COLO829 (cell line): Measurements from ENCODE around the gene KIAA0319L.
"Not testable (repeated sequence)": the region's sequence is repeated elsewhere in the genome, so short reads cannot be mapped to it uniquely, and the experiment has no call there.

Experiments used
- DNase-seq: peaks from one replicate; pipeline ENCODE4 v3.0.0; 2012; ENCODE audit warnings: low spot score

Gene KIAA0319L

GRCh38 chr1:35581621-35582020 is 24.4 kb upstream of the KIAA0319L start:
- not testable (repeated sequence) for DNase-seq

GRCh38 chr1:35580949-35581388 is 23.8 kb upstream of the KIAA0319L start:
- no peak for DNase-seq

GRCh38 chr1:35577071-35577998 is 20.1 kb upstream of the KIAA0319L start:
- no peak for DNase-seq

DNA sequence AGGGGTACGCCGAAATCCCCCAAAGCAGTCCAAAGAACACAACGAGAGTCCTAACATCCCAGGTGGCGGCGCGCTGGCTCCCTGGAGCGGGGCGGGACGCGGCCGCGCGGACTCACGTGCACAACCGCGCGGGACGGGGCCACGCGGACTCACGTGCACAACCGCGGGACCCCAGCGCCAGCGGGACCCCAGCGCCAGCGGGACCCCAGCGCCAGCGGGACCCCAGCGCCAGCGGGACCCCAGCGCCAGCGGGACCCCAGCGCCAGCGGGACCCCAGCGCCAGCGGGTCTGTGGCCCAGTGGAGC is 19.5 kb upstream of the KIAA0319L start:
- not testable (repeated sequence) for DNase-seq

- no peak for DNase-seq
Measured at GRCh38 chr1:35576061-35576765, 19.0 kb upstream of the KIAA0319L start.

DNA sequence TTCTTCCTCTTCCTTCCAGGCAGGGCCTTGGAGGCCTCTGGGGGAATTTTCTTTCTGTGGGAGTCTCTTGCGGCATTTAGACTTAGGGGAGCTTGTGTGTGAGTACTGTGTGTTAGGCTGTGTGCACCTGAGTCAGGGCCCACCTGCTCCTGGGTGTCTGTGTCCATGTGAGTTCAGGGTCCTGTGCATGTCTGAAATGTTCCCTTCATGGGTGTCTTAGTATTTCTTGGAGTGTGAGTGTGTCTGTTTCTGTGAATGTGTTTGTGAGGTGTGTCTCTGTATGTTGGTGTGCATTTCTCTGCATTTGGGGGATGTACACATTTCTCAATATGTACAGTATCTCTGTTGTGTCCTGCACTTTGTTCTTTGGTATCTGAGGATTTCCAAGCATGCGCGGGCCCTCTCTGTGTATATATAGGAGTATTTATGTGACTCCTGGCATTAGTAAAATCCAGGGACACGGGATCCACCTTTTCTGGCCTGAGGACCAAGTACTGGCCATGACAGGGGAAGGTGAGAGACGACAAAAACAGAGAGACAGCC is 18.3 kb upstream of the KIAA0319L start:
- no peak for DNase-seq

- no peak for DNase-seq
Measured at GRCh38 chr1:35574655-35575415, 17.6 kb upstream of the KIAA0319L start.

GRCh38 chr1:35574125-35574654 is 17.0 kb upstream of the KIAA0319L start:
- no peak for DNase-seq

GRCh38 chr1:35573198-35574124 is 16.3 kb upstream of the KIAA0319L start, which contains the start of gene TFAP2E:
TSS of gene TFAP2E (plus strand) at chr1:35573314. CDS start at chr1:35573578, 264 bp downstream.
- peak; percentile 41 for DNase-seq

DNA sequence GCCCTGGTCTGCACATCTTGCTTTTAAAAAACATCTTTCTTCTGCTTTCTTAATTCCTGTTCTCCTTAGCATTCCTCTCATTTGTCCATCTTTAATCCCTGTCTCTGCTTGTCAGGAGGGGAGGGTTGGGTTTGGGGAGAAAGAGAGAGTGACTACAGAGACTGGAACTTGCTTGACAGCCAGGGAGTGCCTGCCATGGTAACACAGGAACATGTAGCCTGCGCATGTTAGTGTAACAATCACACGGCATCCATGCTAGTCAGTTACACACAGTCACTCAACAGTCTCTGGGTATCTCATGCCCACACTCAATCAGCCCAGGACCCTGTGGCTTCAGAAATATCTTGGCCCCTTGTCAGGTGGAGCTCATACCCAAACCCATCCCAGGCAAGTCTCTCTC is 15.1 kb upstream of the KIAA0319L start:
- no peak for DNase-seq

- DNase-seq: no peak
Measured at GRCh38 chr1:35571263-35571662, 14.1 kb upstream of the KIAA0319L start.

DNA sequence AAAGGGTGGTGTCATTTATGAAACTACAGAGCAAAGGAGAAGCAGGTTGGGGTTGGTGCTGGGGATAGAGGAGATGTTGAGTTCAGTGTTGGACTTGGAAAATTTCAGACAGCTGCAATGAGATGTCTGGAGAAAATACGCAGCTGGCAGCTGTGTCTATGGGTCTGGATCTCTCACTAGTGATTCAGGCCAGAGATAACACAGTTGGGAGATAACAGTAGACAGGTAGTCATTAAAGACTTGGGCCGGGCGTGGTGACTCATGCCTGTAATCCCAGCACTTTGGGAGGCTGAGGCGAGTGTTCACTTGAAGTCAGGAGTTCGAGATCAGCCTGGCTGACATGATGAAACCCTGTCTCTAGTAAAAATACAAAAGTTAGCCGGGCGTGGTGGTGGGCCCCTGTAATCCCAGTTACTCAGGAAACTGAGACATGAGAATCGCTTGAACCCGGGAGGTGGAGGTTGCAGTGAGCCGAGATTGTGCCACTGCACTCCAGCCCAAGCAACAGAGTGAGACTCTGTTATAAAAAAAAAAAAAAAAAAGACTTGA is 13.5 kb upstream of the KIAA0319L start:
- DNase-seq: no peak

DNA sequence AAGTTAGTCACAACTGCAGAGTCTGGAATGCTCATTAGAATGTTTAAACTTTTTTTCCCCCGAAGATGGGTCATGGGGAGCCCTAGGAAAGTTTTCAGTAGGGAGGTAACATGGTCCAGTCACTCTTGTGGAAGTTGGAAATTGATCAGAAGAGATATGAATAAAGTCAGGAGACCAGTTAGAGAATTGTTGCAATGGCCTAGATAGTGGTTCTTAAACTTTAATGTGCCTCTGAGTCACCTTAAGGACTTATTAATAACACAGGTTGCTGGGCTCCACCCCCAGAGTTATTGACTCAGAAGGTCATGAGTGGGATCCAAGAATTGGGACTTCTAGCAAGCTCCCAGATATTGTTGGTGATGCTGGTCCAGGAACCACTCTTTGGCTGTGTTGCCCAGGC is 12.7 kb upstream of the KIAA0319L start:
- no peak for DNase-seq

DNA sequence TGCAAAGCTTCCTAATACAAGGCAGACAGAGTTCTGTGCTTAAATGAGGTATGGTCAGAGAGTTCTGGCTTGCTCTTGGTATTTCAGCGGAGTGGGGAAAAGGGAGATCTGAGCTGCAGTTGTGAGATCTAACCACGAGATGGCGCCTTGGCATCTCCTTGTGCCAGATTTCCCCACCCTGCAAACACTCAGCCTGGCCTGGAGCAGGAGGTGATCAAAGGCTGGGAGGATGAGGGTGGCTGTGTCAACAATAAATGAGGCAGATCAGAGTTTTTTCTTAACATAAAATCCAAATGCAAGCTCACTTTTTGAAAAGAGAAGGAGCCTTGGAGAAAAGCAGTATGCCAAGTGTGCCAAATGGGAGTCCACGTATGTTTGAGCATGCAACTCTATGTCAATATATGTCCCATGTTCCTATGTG is 11.8 kb upstream of the KIAA0319L start:
- DNase-seq: peak; percentile 85

GRCh38 chr1:35567947-35568558 is 10.8 kb upstream of the KIAA0319L start:
- no peak for DNase-seq

DNA sequence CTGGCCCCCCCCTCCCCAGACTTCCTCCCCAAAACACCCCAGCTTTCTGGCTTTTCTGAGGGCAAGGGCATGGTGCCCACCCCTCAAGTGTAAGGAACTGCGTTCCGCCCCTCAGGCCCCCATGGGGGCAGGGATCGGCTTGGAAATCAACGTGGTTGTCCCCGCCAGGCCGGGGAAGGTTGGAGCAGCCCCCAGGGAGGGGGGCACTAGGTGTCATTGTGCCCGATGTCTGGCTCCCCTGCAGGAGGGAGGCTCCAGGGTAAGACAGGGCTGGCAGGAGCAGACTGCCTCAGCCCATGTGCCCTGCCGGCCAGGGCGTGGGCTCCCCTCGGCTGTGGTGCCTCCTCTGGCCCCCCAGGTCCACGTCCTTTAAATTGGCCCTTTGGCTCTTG is 8.5 kb upstream of the KIAA0319L start:
- DNase-seq: no peak

- DNase-seq: no peak
Measured at GRCh38 chr1:35564884-35565741, 7.9 kb upstream of the KIAA0319L start.

DNA sequence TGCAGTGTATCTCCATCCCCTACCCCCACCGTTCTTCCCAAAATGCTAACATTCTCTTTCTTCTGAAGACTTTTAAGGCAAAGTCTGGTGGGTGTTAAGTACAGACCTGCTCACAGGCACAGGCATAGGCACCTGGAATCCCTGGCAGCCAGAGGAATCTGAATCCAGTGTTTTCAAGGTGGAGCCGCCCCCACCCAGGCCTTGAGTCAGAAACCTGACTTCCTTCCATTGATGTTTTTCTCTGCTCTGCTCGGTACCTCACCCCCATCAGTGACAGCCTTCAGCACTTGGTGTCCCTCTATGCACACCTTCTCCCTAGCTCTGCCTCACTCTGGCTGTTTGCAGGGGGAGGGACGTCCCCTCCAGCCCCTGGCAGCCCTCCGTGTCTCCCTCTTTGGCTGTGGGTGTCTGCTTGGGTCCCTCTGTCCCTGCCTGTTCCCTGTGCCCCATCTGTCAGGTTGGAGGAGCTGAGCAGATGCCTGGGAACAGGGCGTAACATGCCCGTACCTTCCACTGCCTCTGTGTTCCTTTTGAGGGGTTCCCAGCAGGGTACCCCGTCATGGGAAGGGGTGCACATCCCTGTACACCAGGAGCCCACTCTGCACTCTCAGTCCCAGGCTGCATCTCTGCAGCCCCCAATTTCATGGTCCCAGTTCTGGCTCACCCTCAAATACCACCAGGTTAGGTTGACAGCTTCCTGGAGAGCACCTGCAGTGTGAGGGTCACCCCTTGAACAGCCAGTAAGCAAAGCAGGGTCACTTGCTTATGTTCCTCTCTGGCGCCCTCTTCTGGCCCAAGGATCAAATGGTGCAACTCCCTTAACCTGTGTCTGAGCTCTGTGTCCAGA is 7.1 kb upstream of the KIAA0319L start:
- peak; percentile 73 for DNase-seq
